Naive B cell (primary cell): ENCODE results near the gene DOK7. TPM values are rescaled to one million over a fixed set of nuclear protein-coding genes. Genes with fewer than 3 reads are reported as not detected.
A peak's percentile ranks its signal among the peaks of the same experiment; 100 is the strongest.

Experiments used
- ATAC-seq, 2 donors: fragments of 150-1000 bp; cut with Tn5 transposase; 2 replicates each; pipeline ENCODE4 v1.10.0; 2021; ENCODE audit warnings: low read depth in 2 of 2, mild to moderate bottlenecking in 2 of 2, moderate library complexity in 2 of 2
- DNase-seq: peaks from one replicate; pipeline ENCODE4 v3.0.0; 2022
- H3K27ac Mint-ChIP-seq, 6 donors: one replicate each; pipeline ENCODE4 v1.8.0; 2020 to 2022; ENCODE audit warnings: mild to moderate bottlenecking in 6 of 6, mixed read lengths in 6 of 6, moderate library complexity in 5 of 6, inconsistent platforms in 2 of 6
- H3K27me3 Mint-ChIP-seq, 3 donors: one replicate each; pipeline ENCODE4 v1.8.0; 2021 to 2022; ENCODE audit warnings: mixed read lengths in 3 of 3, mild to moderate bottlenecking in 1 of 3
- H3K36me3 Mint-ChIP-seq, 2 donors: one replicate each; pipeline ENCODE4 v1.8.0; 2020 to 2022; ENCODE audit warnings: mixed read lengths in 2 of 2, inconsistent platforms in 1 of 2, mild to moderate bottlenecking in 1 of 2
- H3K4me1 Mint-ChIP-seq, 3 donors: one replicate each; pipeline ENCODE4 v1.8.0; 2020 to 2022; ENCODE audit warnings: mixed read lengths in 3 of 3, inconsistent platforms in 1 of 3, mild to moderate bottlenecking in 1 of 3, moderate library complexity in 1 of 3
- H3K4me3 Mint-ChIP-seq, 8 donors: one replicate each; pipeline ENCODE4 v1.8.0; 2020 to 2022; ENCODE audit warnings: mild to moderate bottlenecking in 8 of 8, mixed read lengths in 8 of 8, moderate library complexity in 8 of 8, inconsistent platforms in 2 of 8
- H3K9me3 Mint-ChIP-seq, 7 donors: one replicate each; pipeline ENCODE4 v1.8.0; 2020 to 2022; ENCODE audit warnings: mixed read lengths in 7 of 7, mild to moderate bottlenecking in 5 of 7, inconsistent platforms in 2 of 7, moderate library complexity in 1 of 7
- polyA plus RNA-seq, 6 donors: library from polyadenylated mRNA; unstranded; fragments of 300-500 nt; fragmentation: Illumina TruSeq; gene quantifications; one replicate each; pipeline ENCODE4 v1.2.3, GENCODE V29; 2021; ENCODE audit warnings: low read depth in 6 of 6

The DOK7 gene
- polyA plus RNA-seq, 6 donors from 2014 or later: 1.8 to 6.0 (median 4.3) TPM

- H3K36me3 Mint-ChIP-seq: no peaks in the 10 kb centered on the region
- H3K27ac Mint-ChIP-seq: peak overlapping the region in 1 of 6 donors; percentile 32
- no peaks in the 10 kb centered on the region for H3K9me3 Mint-ChIP-seq
- no peaks in the 10 kb centered on the region for H3K27me3 Mint-ChIP-seq
- no peak overlapping the region for H3K4me3 Mint-ChIP-seq
- H3K4me1 Mint-ChIP-seq: peaks cover 3 to 11% (median 4%) of the 10 kb centered on the region in 3 donors
- DNase-seq (no peak), ATAC-seq (no peak)
Measured at GRCh38 chr4:3521621-3522325, 58.7 kb downstream of the DOK7 start.

- Mint-ChIP-seq H3K27ac (no peak overlapping the region), H3K36me3 (no peaks in the 10 kb centered on the region), H3K4me3 (no peak overlapping the region), H3K9me3 (no peaks in the 10 kb centered on the region), H3K27me3 (no peaks in the 10 kb centered on the region), H3K4me1 (peaks cover 4 to 15% (median 6%) of the 10 kb centered on the region in 3 donors)
- ATAC-seq: no peak
- DNase-seq: no peak
Measured at GRCh38 chr4:3522326-3522640, 59.2 kb downstream of the DOK7 start.

GRCh38 chr4:3522651-3523050 is 59.5 kb downstream of the DOK7 start:
- Mint-ChIP-seq H3K27me3 (no peaks in the 10 kb centered on the region), H3K9me3 (no peaks in the 10 kb centered on the region), H3K36me3 (no peaks in the 10 kb centered on the region), H3K27ac (no peak overlapping the region), H3K4me1 (peaks cover 6 to 18% (median 10%) of the 10 kb centered on the region in 3 donors), H3K4me3 (no peak overlapping the region)
- DNase-seq: no peak
- ATAC-seq: no peak

- Mint-ChIP-seq H3K27ac (no peak overlapping the region), H3K9me3 (no peaks in the 10 kb centered on the region), H3K36me3 (no peaks in the 10 kb centered on the region), H3K4me1 (peaks cover 6 to 24% (median 10%) of the 10 kb centered on the region in 3 donors), H3K27me3 (no peaks in the 10 kb centered on the region), H3K4me3 (no peak overlapping the region)
- no peak for ATAC-seq
- no peak for DNase-seq
Measured at GRCh38 chr4:3523146-3523627, 60.1 kb downstream of the DOK7 start.

- Mint-ChIP-seq H3K27me3 (no peaks in the 10 kb centered on the region), H3K36me3 (no peaks in the 10 kb centered on the region), H3K4me1 (peaks cover 6 to 25% (median 10%) of the 10 kb centered on the region in 3 donors), H3K4me3 (no peak overlapping the region), H3K27ac (no peak overlapping the region), H3K9me3 (no peaks in the 10 kb centered on the region)
- no peak for ATAC-seq
- no peak for DNase-seq
Measured at GRCh38 chr4:3523628-3524221, 60.6 kb downstream of the DOK7 start.

- Mint-ChIP-seq H3K27ac (no peak overlapping the region), H3K4me3 (no peak overlapping the region), H3K36me3 (no peaks in the 10 kb centered on the region), H3K4me1 (peaks cover 8 to 27% (median 12%) of the 10 kb centered on the region in 3 donors), H3K9me3 (no peaks in the 10 kb centered on the region), H3K27me3 (no peaks in the 10 kb centered on the region)
- ATAC-seq: no peak
- DNase-seq: no peak
Measured at GRCh38 chr4:3524349-3524748, 61.2 kb downstream of the DOK7 start.

GRCh38 chr4:3524920-3525319 is 61.8 kb downstream of the DOK7 start:
- Mint-ChIP-seq H3K4me3 (peak overlapping the region in 1 of 8 donors; percentile 15), H3K27ac (peak overlapping the region in 4 of 6 donors; percentile 47 to 81 (median 53)), H3K27me3 (no peaks in the 10 kb centered on the region), H3K36me3 (no peaks in the 10 kb centered on the region), H3K9me3 (no peaks in the 10 kb centered on the region), H3K4me1 (peaks cover 13 to 33% (median 18%) of the 10 kb centered on the region in 3 donors)
- no peak for ATAC-seq
- DNase-seq: no peak

- Mint-ChIP-seq H3K9me3 (no peaks in the 10 kb centered on the region), H3K36me3 (no peaks in the 10 kb centered on the region), H3K27ac (peak overlapping the region in 3 of 6 donors; percentile 7 to 47 (median 16)), H3K27me3 (no peaks in the 10 kb centered on the region), H3K4me3 (peak overlapping the region in 1 of 8 donors; percentile 21), H3K4me1 (peaks cover 20 to 41% (median 27%) of the 10 kb centered on the region in 3 donors)
- DNase-seq: no peak
- no peak for ATAC-seq
Measured at GRCh38 chr4:3525532-3526430, 62.7 kb downstream of the DOK7 start.

- H3K4me1 Mint-ChIP-seq: peaks cover 23 to 48% (median 34%) of the 10 kb centered on the region in 3 donors
- H3K36me3 Mint-ChIP-seq: no peaks in the 10 kb centered on the region
- ATAC-seq (no peak), DNase-seq (no peak)
- H3K27me3 Mint-ChIP-seq: no peaks in the 10 kb centered on the region
- no peaks in the 10 kb centered on the region for H3K9me3 Mint-ChIP-seq
- peak overlapping the region in 1 of 8 donors; percentile 21 for H3K4me3 Mint-ChIP-seq
- peak overlapping the region in 1 of 6 donors; percentile 50 for H3K27ac Mint-ChIP-seq
Measured at GRCh38 chr4:3526456-3526855, 63.4 kb downstream of the DOK7 start.

GRCh38 chr4:3527101-3527913 is 64.2 kb downstream of the DOK7 start:
- no peak for DNase-seq
- H3K27ac Mint-ChIP-seq: no peak overlapping the region
- no peaks in the 10 kb centered on the region for H3K27me3 Mint-ChIP-seq
- no peaks in the 10 kb centered on the region for H3K36me3 Mint-ChIP-seq
- ATAC-seq: no peak
- no peaks in the 10 kb centered on the region for H3K9me3 Mint-ChIP-seq
- H3K4me1 Mint-ChIP-seq: peaks cover 30 to 54% (median 42%) of the 10 kb centered on the region in 3 donors
- peak overlapping the region in 2 of 8 donors; percentile 2 to 21 for H3K4me3 Mint-ChIP-seq

GRCh38 chr4:3527914-3528876 is 65.1 kb downstream of the DOK7 start:
- peak overlapping the region in 2 of 6 donors; percentile 15 to 57 for H3K27ac Mint-ChIP-seq
- DNase-seq (no peak), ATAC-seq (no peak)
- H3K4me1 Mint-ChIP-seq: peaks cover 34 to 57% (median 49%) of the 10 kb centered on the region in 3 donors
- no peaks in the 10 kb centered on the region for H3K9me3 Mint-ChIP-seq
- peak overlapping the region in 2 of 8 donors; percentile 18 to 19 for H3K4me3 Mint-ChIP-seq
- H3K27me3 Mint-ChIP-seq: no peaks in the 10 kb centered on the region
- no peaks in the 10 kb centered on the region for H3K36me3 Mint-ChIP-seq

- Mint-ChIP-seq H3K36me3 (no peaks in the 10 kb centered on the region), H3K9me3 (no peaks in the 10 kb centered on the region), H3K27me3 (no peaks in the 10 kb centered on the region), H3K4me1 (peaks cover 38 to 63% (median 54%) of the 10 kb centered on the region in 3 donors), H3K27ac (no peak overlapping the region), H3K4me3 (peak overlapping the region in 4 of 8 donors; percentile 23 to 91 (median 70))
- no peak for DNase-seq
- peak in 1 of 2 donors; percentile 15 for ATAC-seq
Measured at GRCh38 chr4:3529363-3529762, 66.3 kb downstream of the DOK7 start.
